GM12891 (cell line): Measurements from ENCODE around the gene ANTXR2.

Source experiments
- POLR2A ChIP-seq: IDR thresholded peaks from 2 replicates; pipeline ENCODE4 v1.6.1; 2011; ENCODE audit warnings: low read depth, low read length, control low read depth
- POLR2AphosphoS5 ChIP-seq: IDR thresholded peaks from 2 replicates; pipeline ENCODE4 v1.6.1; 2011; ENCODE audit warnings: low read depth, low read length, control low read depth
- POU2F2 ChIP-seq: IDR thresholded peaks from 2 replicates; pipeline ENCODE4 v1.6.1; 2011; ENCODE audit warnings: low read depth, mild to moderate bottlenecking, control low read depth, low read length, moderate library complexity
- SPI1 ChIP-seq: IDR thresholded peaks from 2 replicates; pipeline ENCODE4 v1.6.1; 2011; ENCODE audit warnings: low read depth, low read length, control low read depth
- TAF1 ChIP-seq: IDR thresholded peaks from 2 replicates; pipeline ENCODE4 v1.6.1; 2011; ENCODE audit warnings: low read depth, low read length, control low read depth

DNA sequence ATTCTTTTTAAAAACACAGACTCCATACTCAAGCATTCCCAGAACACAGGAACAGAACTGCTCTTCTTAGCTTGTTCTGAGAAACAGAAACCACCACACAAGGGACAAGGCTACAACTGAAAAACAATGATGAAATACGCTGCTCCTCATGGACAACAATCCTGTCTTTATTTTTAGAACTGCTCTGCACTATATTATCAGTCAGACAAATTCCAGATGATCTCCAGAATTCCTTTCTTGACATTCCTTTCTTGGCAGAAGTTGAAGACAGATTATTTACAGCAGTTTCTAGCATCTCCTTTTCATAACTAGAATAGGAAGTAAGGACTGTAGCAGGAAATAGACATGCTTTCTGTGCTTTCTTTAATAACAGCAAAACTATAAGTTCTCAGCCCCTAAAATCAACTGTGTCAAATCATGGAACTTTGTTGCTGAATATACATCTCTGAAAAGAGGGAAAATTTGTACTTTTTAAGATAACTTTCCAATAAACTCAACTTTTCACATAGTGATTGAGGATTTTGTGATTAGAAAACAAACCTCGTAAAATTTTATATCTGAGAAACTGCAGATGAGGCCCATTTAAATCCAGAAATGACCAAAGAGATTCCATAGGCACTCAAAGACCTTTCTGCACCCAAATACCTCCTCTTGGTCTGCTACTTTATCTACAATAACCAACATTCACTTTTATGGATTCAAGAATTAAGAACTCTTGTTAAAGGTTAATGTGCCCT, 35.9 kb downstream of the ANTXR2 start:
- TF ChIP-seq POLR2A (no peak), TAF1 (no peak), POLR2AphosphoS5 (no peak), SPI1 (no peak), POU2F2 (no peak)
